Astrocyte of the cerebellum (primary cell): ENCODE data around the gene PPFIA3.

Experiments
- DNase-seq: peaks from one replicate; pipeline ENCODE4 v3.0.0-alpha.2; 2011; ENCODE audit warnings: low read depth
- H3K4me3 ChIP-seq: 2 replicates; pipeline ENCODE4 v1.5.1; 2011; ENCODE audit warnings: mild to moderate bottlenecking, low read depth, low read length, moderate library complexity
- CTCF ChIP-seq: IDR thresholded peaks from 2 replicates; pipeline ENCODE4 v1.5.1; 2012; ENCODE audit warnings: low read length, low read depth, moderate library complexity, mild to moderate bottlenecking; ENCODE audit errors: missing control alignments
- in situ Hi-C: cut with HindIII; loops from 2 replicates; pipeline ENCODE4 v1.10.0; 2017; ENCODE audit warnings: low sequenced_read_pairs

The PPFIA3 gene

DNA sequence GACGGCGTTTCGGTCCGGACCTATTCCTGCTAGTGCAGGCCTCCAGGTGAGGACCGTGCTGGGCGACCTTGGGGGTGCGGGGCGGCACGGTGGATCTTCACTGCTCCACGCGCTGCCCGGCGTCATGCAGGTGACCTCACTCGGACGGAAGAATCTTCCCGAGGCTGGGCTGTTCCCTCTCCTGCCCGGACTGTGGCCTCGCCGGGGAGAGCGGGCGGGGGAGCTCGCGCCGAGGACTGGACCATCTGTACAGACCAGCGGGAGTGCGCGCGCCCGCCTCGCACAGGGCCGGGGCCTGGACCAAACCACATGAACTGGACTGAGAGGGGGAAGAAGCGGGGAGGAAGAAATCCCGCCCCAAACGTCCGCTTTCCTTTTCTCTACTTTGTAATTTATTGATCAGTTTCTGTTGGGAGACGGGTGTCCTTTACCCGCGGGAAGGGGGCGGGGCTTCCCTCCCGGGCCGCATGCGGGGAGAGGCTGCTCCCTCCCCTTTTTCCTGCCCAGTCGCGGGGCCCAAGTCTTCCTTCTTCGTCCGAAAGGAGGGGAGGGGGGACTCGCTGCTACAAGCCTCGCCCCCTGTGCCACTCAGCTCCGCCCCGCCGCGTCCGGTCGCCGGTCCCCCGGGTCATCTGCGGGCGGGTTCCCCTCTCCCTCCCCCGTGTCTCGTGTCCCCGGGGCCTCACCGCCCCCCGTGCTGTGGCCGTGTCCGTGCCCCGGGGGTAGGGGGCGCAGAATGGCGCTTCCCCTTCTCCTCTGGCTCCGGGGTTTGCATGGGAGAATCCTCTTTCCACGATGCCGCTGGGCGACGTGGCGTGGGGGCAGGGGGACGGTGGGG, 31.0 kb downstream of the PPFIA3 start:
- no peak for TF ChIP-seq CTCF
- H3K4me3 ChIP-seq: peak overlapping the region; percentile 62
- in situ Hi-C loops: no loop called here
- no peak for DNase-seq

DNA sequence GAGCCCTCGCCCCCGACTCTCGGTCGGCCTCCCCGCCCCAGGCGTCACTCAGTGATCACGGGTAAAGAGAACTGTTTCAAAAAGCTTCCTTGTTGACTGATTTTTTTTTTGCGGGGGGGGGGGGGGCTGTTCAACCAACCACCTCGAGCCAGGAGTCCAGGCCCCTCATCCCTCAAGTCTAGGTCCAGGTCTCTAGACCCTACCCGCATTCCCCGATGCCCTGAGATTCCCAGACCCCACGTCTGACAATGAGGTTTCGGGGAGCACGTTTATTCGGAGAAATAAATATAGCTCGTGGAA, 31.6 kb downstream of the PPFIA3 start:
- H3K4me3 ChIP-seq: peak overlapping the region; percentile 62
- DNase-seq: no peak
- in situ Hi-C loops: no loop called here
- no peak for TF ChIP-seq CTCF

DNA sequence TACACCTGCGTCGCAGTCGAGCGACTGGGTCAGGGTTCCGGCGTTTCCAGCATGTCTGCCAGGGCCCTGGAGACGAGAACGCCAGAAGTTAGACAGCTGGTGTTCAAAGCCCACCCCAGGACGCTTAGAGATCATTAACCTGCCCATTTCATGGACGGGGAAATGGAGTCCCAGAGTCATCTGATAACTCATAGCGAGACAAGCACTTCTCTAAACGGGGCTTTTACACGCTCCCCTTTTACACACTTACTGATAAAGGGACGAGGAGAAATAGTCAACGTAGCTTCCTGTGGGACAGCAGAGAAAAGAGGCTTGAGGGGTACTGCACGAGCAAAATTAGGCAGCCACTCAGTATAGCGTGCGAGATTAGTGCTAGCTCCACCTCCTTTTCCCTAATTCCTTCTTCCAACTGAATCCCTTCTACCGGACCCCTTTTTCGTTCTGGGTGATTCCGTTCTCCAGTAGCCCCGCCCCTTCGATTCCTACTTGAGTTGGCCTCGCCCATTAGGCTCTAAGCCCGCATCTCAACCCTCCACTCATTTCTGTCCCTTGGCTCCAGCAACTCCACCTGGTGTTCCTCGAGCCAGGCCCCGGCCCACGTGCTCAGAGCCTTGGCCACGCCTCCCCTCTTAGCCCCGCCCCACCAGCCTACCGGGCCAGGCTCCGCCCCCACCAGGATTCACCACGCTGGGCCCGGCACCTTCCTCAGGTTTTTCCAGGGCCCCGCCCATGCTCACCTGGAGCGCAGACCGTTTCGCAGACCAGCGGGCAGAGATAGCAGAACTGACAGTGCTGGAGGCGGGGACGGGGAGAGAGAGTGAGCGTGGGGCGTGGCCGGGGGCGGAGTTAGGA, 32.1 kb downstream of the PPFIA3 start:
- DNase-seq: no peak
- TF ChIP-seq CTCF: no peak
- H3K4me3 ChIP-seq: no peak overlapping the region
- in situ Hi-C loops: no loop called here

DNA sequence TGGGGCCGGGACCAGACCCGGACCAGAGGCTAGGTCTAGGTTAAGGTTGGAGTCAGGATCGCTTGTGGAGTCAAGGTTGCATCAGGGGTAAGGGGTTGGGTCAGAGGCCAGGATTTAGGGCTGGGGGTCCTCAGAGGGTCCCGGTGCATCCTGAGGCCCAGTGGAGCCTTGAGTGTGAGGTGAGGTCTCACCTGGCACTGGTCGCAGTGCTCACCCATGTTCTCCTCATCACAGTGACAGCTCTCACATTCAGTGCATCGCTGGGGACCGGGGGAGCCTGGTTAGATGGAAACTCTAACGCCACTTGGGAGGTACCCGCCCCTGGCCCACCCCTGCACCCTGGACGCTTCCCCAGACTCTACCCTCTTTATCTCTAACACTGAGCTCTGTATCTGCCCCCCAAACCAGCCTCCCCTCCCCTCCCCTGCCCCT, 32.8 kb downstream of the PPFIA3 start:
- DNase-seq: no peak
- H3K4me3 ChIP-seq: no peak overlapping the region
- in situ Hi-C loops: no loop called here
- TF ChIP-seq CTCF: no peak

- in situ Hi-C loops: no loop called here
- TF ChIP-seq CTCF: no peak
- DNase-seq: no peak
- H3K4me3 ChIP-seq: no peak overlapping the region
Measured at GRCh38 chr19:49153167-49153809, 33.9 kb downstream of the PPFIA3 start.

GRCh38 chr19:49154279-49154678, 34.9 kb downstream of the PPFIA3 start:
- no peak overlapping the region for H3K4me3 ChIP-seq
- no peak for DNase-seq
- in situ Hi-C loops: no loop called here
- no peak for TF ChIP-seq CTCF
